PC-9 (cell line): Measurements from ENCODE around the gene LAMTOR4.

ENCODE experiments used
- CTCF ChIP-seq: fragments of 200-600 bp; sonication (generic); conservative IDR thresholded peaks from 2 replicates; pipeline ENCODE4 v1.6.1; 2017; ENCODE audit warnings: mixed run types, antibody characterized with exemption, mild to moderate bottlenecking, moderate library complexity
- EZH2 ChIP-seq: fragments of 200-600 bp; sonication (generic); IDR thresholded peaks from 2 replicates; pipeline ENCODE4 v1.8.0; 2017; ENCODE audit warnings: antibody characterized with exemption, low read depth

GRCh38 chr7:100198266-100198665 lies 49.5 kb downstream of the LAMTOR4 start:
- TF ChIP-seq CTCF (no peak), EZH2 (no peak)
